HEK293T (cell line): ENCODE measurements around the gene PODNL1.
"Not testable (repeated sequence)": the region's sequence is repeated elsewhere in the genome, so short reads cannot be mapped to it uniquely, and the experiment has no call there.

Source experiments
- CTCF ChIA-PET: fragments of 350-600 bp; formaldehyde crosslinking; extraction: SDS; loops from one replicate; lab custom pipeline; 2021; ENCODE audit warnings: antibody characterized with exemption, inconsistent platforms; lab: Yijun Ruan, JAX
- POLR2A ChIA-PET: fragments of 350-600 bp; formaldehyde crosslinking; extraction: SDS; loops from one replicate; lab custom pipeline; 2020; ENCODE audit warnings: antibody characterized with exemption, inconsistent platforms; lab: Yijun Ruan, JAX
- DNase-seq: peaks from one replicate; pipeline ENCODE4 v3.0.0; 2012; ENCODE audit warnings: mixed read lengths; ENCODE audit errors: extremely low spot score
- ARNT ChIP-seq: fragments of 450-650 bp; IDR thresholded peaks from 2 replicates; pipeline ENCODE4 v1.6.1; 2017; ENCODE audit warnings: mild to moderate bottlenecking
- BHLHE40 ChIP-seq: fragments of 450-650 bp; IDR thresholded peaks from 2 replicates; pipeline ENCODE4 v1.6.1; 2016; ENCODE audit warnings: mild to moderate bottlenecking, moderate library complexity, borderline replicate concordance
- CTBP1 ChIP-seq: fragments of 450-650 bp; IDR thresholded peaks from 2 replicates; pipeline ENCODE4 v1.6.1; 2016; ENCODE audit warnings: borderline replicate concordance
- ELF4 ChIP-seq: fragments of 450-650 bp; IDR thresholded peaks from 2 replicates; pipeline ENCODE4 v1.6.1; 2017; ENCODE audit warnings: antibody characterized with exemption
- FOXA1 ChIP-seq: fragments of 450-650 bp; IDR thresholded peaks from 2 replicates; pipeline ENCODE4 v1.6.1; 2016; ENCODE audit warnings: mild to moderate bottlenecking
- FOXK2 ChIP-seq: fragments of 450-650 bp; IDR thresholded peaks from 2 replicates; pipeline ENCODE4 v1.6.1; 2016; ENCODE audit warnings: mild to moderate bottlenecking
- FOXM1 ChIP-seq: fragments of 450-650 bp; IDR thresholded peaks from 2 replicates; pipeline ENCODE4 v1.6.1; 2017; ENCODE audit warnings: mild to moderate bottlenecking, borderline replicate concordance
- HDGF ChIP-seq: fragments of 450-650 bp; IDR thresholded peaks from 2 replicates; pipeline ENCODE4 v1.6.1; 2017; ENCODE audit warnings: antibody characterized with exemption, borderline replicate concordance
- L3MBTL2 ChIP-seq: fragments of 450-650 bp; conservative IDR thresholded peaks from 2 replicates; pipeline ENCODE4 v1.6.1; 2016; ENCODE audit warnings: mild to moderate bottlenecking
- LEF1 ChIP-seq: fragments of 450-650 bp; IDR thresholded peaks from 2 replicates; pipeline ENCODE4 v1.6.1; 2017; ENCODE audit warnings: mild to moderate bottlenecking, borderline replicate concordance
- NFRKB ChIP-seq: fragments of 450-650 bp; IDR thresholded peaks from 2 replicates; pipeline ENCODE4 v1.6.1; 2016; ENCODE audit warnings: mild to moderate bottlenecking, moderate library complexity
- SP1 ChIP-seq: fragments of 450-650 bp; IDR thresholded peaks from 2 replicates; pipeline ENCODE4 v1.6.1; 2017
- SUZ12 ChIP-seq: fragments of 450-650 bp; IDR thresholded peaks from 2 replicates; pipeline ENCODE4 v1.6.1; 2016; ENCODE audit warnings: mild to moderate bottlenecking
- TARDBP ChIP-seq: fragments of 450-650 bp; IDR thresholded peaks from 2 replicates; pipeline ENCODE4 v1.6.1; 2016
- ZNF384 ChIP-seq: fragments of 450-650 bp; IDR thresholded peaks from 2 replicates; pipeline ENCODE4 v1.6.1; 2016
- TF ChIP-seq, protein P1 (sequence below): fragments of 450-650 bp; IDR thresholded peaks from 2 replicates; pipeline ENCODE4 v1.6.1; 2016

Gene PODNL1

GRCh38 chr19:13969897-13970296, 31.7 kb upstream of the PODNL1 start:
- no peak for TF ChIP-seq ZNF384
- no peak for TF ChIP-seq SUZ12
- CTCF ChIA-PET, result interaction anchor here (0.7 to 1.1 kb wide), 2 partner anchors 18 to 19 kb away, joined by 3 read pairs; partner anchors contain the start of gene DCAF15
- DNase-seq, result no peak
- POLR2A ChIA-PET, result no interaction called here

- POLR2A ChIA-PET, result no interaction called here
- CTCF ChIA-PET, result no interaction called here
- no peak for TF ChIP-seq LEF1
- TF ChIP-seq ELF4, result no peak
- no peak for DNase-seq
Measured at GRCh38 chr19:13968999-13969398, 30.8 kb upstream of the PODNL1 start.

GRCh38 chr19:13968383-13968935, 30.2 kb upstream of the PODNL1 start:
- no peak for DNase-seq
- ChIA-PET POLR2A (no interaction called here), CTCF (no interaction called here)
- no peak for TF ChIP-seq FOXM1
- TF ChIP-seq BHLHE40, result no peak
- no peak for TF ChIP-seq L3MBTL2
- no peak for TF ChIP-seq TARDBP
- TF ChIP-seq, protein P1, sequence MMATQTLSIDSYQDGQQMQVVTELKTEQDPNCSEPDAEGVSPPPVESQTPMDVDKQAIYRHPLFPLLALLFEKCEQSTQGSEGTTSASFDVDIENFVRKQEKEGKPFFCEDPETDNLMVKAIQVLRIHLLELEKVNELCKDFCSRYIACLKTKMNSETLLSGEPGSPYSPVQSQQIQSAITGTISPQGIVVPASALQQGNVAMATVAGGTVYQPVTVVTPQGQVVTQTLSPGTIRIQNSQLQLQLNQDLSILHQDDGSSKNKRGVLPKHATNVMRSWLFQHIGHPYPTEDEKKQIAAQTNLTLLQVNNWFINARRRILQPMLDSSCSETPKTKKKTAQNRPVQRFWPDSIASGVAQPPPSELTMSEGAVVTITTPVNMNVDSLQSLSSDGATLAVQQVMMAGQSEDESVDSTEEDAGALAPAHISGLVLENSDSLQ, result no peak

DNA sequence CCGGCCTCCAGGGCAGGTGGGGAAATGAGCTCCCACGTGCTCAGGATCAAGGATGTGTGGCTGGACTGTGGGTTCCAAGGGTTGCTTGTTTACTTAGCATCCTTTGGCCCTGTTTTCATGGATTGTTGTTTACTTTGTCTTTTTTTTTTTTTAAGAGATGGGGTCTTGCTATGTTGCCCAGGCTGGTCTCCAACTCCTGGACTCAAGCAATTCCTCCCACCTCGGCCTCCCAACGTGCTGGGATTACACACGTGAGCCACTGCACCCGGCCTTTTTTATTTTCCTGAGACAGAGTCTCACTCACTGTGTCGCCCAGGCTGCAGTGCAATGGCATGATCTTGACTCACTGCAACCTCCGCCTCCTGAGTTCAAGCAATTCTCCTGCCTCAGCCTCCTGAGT, 29.0 kb upstream of the PODNL1 start:
- DNase-seq, POLR2A ChIA-PET, CTCF ChIA-PET: not testable (repeated sequence)

DNA sequence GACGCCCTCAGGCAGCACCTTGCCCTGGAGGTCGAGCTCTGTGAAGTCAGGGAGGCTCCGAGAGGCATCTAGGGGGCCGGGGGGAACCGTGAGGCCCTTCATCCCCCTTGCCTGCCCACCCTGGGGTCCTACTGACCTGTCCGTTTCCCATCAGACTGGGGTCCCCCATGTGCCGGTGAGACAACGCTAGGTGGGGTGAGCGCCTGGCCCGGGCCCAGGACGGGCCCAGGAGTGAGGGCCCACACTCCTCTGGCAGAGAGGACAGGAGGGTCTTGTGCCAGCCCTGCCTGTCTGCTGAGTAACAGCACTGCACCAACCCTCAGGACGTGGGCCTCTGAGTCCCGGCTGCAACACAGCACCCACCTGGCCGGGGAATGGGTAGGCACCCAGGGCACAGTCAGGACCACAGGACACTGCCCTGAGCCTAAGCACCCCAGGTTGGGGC, 28.5 kb upstream of the PODNL1 start:
- CTCF ChIA-PET, result no interaction called here
- TF ChIP-seq NFRKB, result no peak
- no peak for TF ChIP-seq ZNF384
- no peak for TF ChIP-seq HDGF
- no peak for TF ChIP-seq ARNT
- no peak for TF ChIP-seq L3MBTL2
- no peak for TF ChIP-seq FOXA1
- POLR2A ChIA-PET, result no interaction called here
- DNase-seq, result no peak

- TF ChIP-seq ZNF384 (no peak), FOXM1 (no peak), NFRKB (no peak), L3MBTL2 (no peak), HDGF (no peak), SUZ12 (no peak), FOXA1 (no peak), FOXK2 (no peak), ARNT (no peak), CTBP1 (no peak), LEF1 (no peak), TARDBP (no peak), SP1 (no peak), BHLHE40 (no peak), ELF4 (no peak)
- TF ChIP-seq, protein P1, result no peak
- DNase-seq, result no peak
- ChIA-PET CTCF (no interaction called here), POLR2A (no interaction called here)
Measured at GRCh38 chr19:13965926-13966683, 27.9 kb upstream of the PODNL1 start.

- no peak for DNase-seq
- POLR2A ChIA-PET, result no interaction called here
- no peak for TF ChIP-seq FOXA1
- TF ChIP-seq SUZ12, result no peak
- TF ChIP-seq FOXM1, result no peak
- no peak for TF ChIP-seq LEF1
- no peak for TF ChIP-seq ZNF384
- TF ChIP-seq TARDBP, result no peak
- TF ChIP-seq CTBP1, result no peak
- TF ChIP-seq L3MBTL2, result no peak
- no peak for TF ChIP-seq BHLHE40
- TF ChIP-seq SP1, result no peak
- no peak for TF ChIP-seq ELF4
- no peak for TF ChIP-seq NFRKB
- TF ChIP-seq ARNT, result no peak
- TF ChIP-seq, protein P1, result no peak
- no peak for TF ChIP-seq FOXK2
- TF ChIP-seq HDGF, result no peak
- CTCF ChIA-PET, result no interaction called here
Measured at GRCh38 chr19:13965377-13965896, 27.2 kb upstream of the PODNL1 start.
